IMR-90 (cell line): ENCODE measurements around the gene UNC93B1. TPM values are rescaled to one million over a fixed set of nuclear protein-coding genes. Genes with fewer than 3 reads are reported as not detected.
A peak's percentile ranks its signal among the peaks of the same experiment; 100 is the strongest.

Experiments used
- ATAC-seq: fragments of 200-7000 bp; cut with Tn5 transposase; 2 replicates; pipeline ENCODE4 v1.9.1; 2020; ENCODE audit warnings: low read depth, mild to moderate bottlenecking, moderate library complexity
- BruUV-seq: library from RNA; stranded (reverse); fragments of 400-500 nt; replicated peaks from 2 replicates; lab custom pipeline; 2021; lab: Mats Ljungman, UMichigan
- CTCF ChIA-PET: fragments of 300-600 bp; formaldehyde crosslinking; extraction: SDS; loops from one replicate; lab custom pipeline; 2021; ENCODE audit warnings: antibody characterized with exemption; lab: Yijun Ruan, JAX
- POLR2A ChIA-PET: fragments of 300-600 bp; sonication (Branson Sonifier 250); formaldehyde crosslinking; loops from one replicate; lab custom pipeline; 2022; ENCODE audit warnings: antibody characterized with exemption; ENCODE audit not compliant: unreplicated experiment; lab: Charles Lee
- DNase-seq: peaks from one replicate; pipeline ENCODE4 v3.0.0; 2013
- H2AFZ ChIP-seq: replicated peaks from 2 replicates; pipeline ENCODE3; 2013; ENCODE audit warnings: low read length, mild to moderate bottlenecking; ENCODE audit not compliant: poor library complexity
- H2AK5ac ChIP-seq: 2 replicates; pipeline ENCODE4 v1.6.1; 2013; ENCODE audit warnings: low read depth, low read length, inconsistent platforms
- H2AK9ac ChIP-seq: replicated peaks from 2 replicates; pipeline ENCODE3; 2013; ENCODE audit warnings: mild to moderate bottlenecking, low read depth, low read length, moderate library complexity; ENCODE audit not compliant: poor library complexity
- H2BK120ac ChIP-seq: 2 replicates; pipeline ENCODE4 v1.6.1; 2013; ENCODE audit warnings: low read depth, low read length, inconsistent platforms
- H2BK15ac ChIP-seq: 3 replicates; pipeline ENCODE4 v1.6.1; 2013; ENCODE audit warnings: low read depth, low read length, inconsistent platforms
- H2BK20ac ChIP-seq: 2 replicates; pipeline ENCODE4 v1.6.1; 2013; ENCODE audit warnings: low read depth, mild to moderate bottlenecking, inconsistent platforms, low read length, moderate library complexity
- H2BK5ac ChIP-seq: 2 replicates; pipeline ENCODE4 v1.6.1; 2013; ENCODE audit warnings: mild to moderate bottlenecking, low read depth, low read length, inconsistent platforms; ENCODE audit not compliant: poor library complexity, severe bottlenecking
- H3K14ac ChIP-seq: replicated peaks from 2 replicates; pipeline ENCODE4 v1.6.1; 2013; ENCODE audit warnings: low read depth, low read length, inconsistent platforms
- H3K18ac ChIP-seq: 2 replicates; pipeline ENCODE4 v1.6.1; 2013; ENCODE audit warnings: low read depth, low read length, control low read depth
- H3K23ac ChIP-seq: 2 replicates; pipeline ENCODE4 v1.6.1; 2013; ENCODE audit warnings: low read depth, low read length, inconsistent platforms
- H3K27ac ChIP-seq: 2 replicates; pipeline ENCODE4 v1.5.1; 2013; ENCODE audit warnings: mild to moderate bottlenecking, control low read depth, low read length; ENCODE audit not compliant: insufficient read depth
- H3K27me3 ChIP-seq: 2 replicates; pipeline ENCODE4 v1.6.1; 2013; ENCODE audit warnings: low read length; ENCODE audit not compliant: control insufficient read depth, insufficient read depth
- H3K36me3 ChIP-seq: 2 replicates; pipeline ENCODE4 v1.6.1; 2013; ENCODE audit warnings: low read length, mixed read lengths; ENCODE audit not compliant: control insufficient read depth, insufficient read depth
- H3K4ac ChIP-seq: 2 replicates; pipeline ENCODE4 v1.6.1; 2013; ENCODE audit warnings: low read depth, low read length, inconsistent platforms
- H3K4me1 ChIP-seq: 2 replicates; pipeline ENCODE4 v1.6.1; 2013; ENCODE audit warnings: low read length, mixed read lengths; ENCODE audit not compliant: control insufficient read depth, insufficient read depth
- H3K4me2 ChIP-seq: 2 replicates; pipeline ENCODE4 v1.6.1; 2013; ENCODE audit warnings: low read depth, mild to moderate bottlenecking, control low read depth, low read length, moderate library complexity
- H3K4me3 ChIP-seq: 2 replicates; pipeline ENCODE4 v1.5.1; 2013; ENCODE audit warnings: low read depth, mild to moderate bottlenecking, control low read depth, low read length, moderate library complexity; ENCODE audit not compliant: insufficient read depth
- H3K56ac ChIP-seq: 2 replicates; pipeline ENCODE4 v1.6.1; 2013; ENCODE audit warnings: low read length, inconsistent platforms; ENCODE audit not compliant: insufficient read depth; ENCODE audit errors: extremely low read depth
- H3K79me1 ChIP-seq, 2 experiments: 2 replicates each; pipeline ENCODE4 v1.6.1; 2013; ENCODE audit warnings: low read length in 2 of 2, inconsistent platforms in 1 of 2, low read depth in 1 of 2
- H3K9ac ChIP-seq: 2 replicates; pipeline ENCODE4 v1.6.1; 2013; ENCODE audit warnings: low read depth, low read length, control low read depth
- H3K9me1 ChIP-seq: 2 replicates; pipeline ENCODE4 v1.6.1; 2013; ENCODE audit warnings: low read length, inconsistent platforms; ENCODE audit not compliant: insufficient read depth
- H3K9me3 ChIP-seq: 2 replicates; pipeline ENCODE4 v1.6.1; 2013; ENCODE audit warnings: low read length; ENCODE audit not compliant: control insufficient read depth, insufficient read depth
- H4K20me1 ChIP-seq: 2 replicates; pipeline ENCODE4 v1.6.1; 2013; ENCODE audit warnings: low read length, inconsistent platforms; ENCODE audit not compliant: insufficient read depth
- H4K5ac ChIP-seq: 2 replicates; pipeline ENCODE4 v1.6.1; 2013; ENCODE audit warnings: mild to moderate bottlenecking, low read depth, low read length, control low read depth
- H4K8ac ChIP-seq, 2 experiments: 2 replicates each; pipeline ENCODE4 v1.6.1; 2013; ENCODE audit warnings: low read depth in 2 of 2, low read length in 2 of 2, control low read depth in 1 of 2, inconsistent platforms in 1 of 2
- H4K91ac ChIP-seq: 2 replicates; pipeline ENCODE4 v1.6.1; 2013; ENCODE audit warnings: low read depth, low read length, inconsistent platforms; ENCODE audit not compliant: insufficient read depth
- BHLHE40 ChIP-seq: fragments of 150-350 bp; IDR thresholded peaks from 2 replicates; pipeline ENCODE4 v1.6.1; 2016; ENCODE audit warnings: mild to moderate bottlenecking, low read depth, low read length
- CEBPB ChIP-seq: IDR thresholded peaks from 2 replicates; pipeline ENCODE4 v1.6.1; 2012; ENCODE audit warnings: low read depth, low read length, improper control_type of control experiment
- CHD1 ChIP-seq: IDR thresholded peaks from 2 replicates; pipeline ENCODE4 v1.6.1; 2012; ENCODE audit warnings: low read depth, low read length, improper control_type of control experiment
- MAFK ChIP-seq: IDR thresholded peaks from 2 replicates; pipeline ENCODE4 v1.6.1; 2012; ENCODE audit warnings: low read depth, low read length, improper control_type of control experiment
- MAZ ChIP-seq: IDR thresholded peaks from 2 replicates; pipeline ENCODE4 v1.6.1; 2012; ENCODE audit warnings: low read depth, mild to moderate bottlenecking, low read length, improper control_type of control experiment, moderate library complexity, borderline replicate concordance
- NFE2L2 ChIP-seq: fragments of 150-350 bp; IDR thresholded peaks from 2 replicates; pipeline ENCODE4 v1.6.1; 2016; ENCODE audit warnings: low read depth, mild to moderate bottlenecking, low read length
- POLR2A ChIP-seq: IDR thresholded peaks from 2 replicates; pipeline ENCODE4 v1.6.1; 2012; ENCODE audit warnings: mild to moderate bottlenecking, low read depth, low read length
- RAD21 ChIP-seq: IDR thresholded peaks from 2 replicates; pipeline ENCODE4 v1.6.1; 2012; ENCODE audit warnings: low read length, improper control_type of control experiment
- RCOR1 ChIP-seq: IDR thresholded peaks from 2 replicates; pipeline ENCODE4 v1.6.1; 2012; ENCODE audit warnings: mild to moderate bottlenecking, low read length, improper control_type of control experiment; ENCODE audit not compliant: insufficient replicate concordance
- SMC3 ChIP-seq: fragments of 150-350 bp; IDR thresholded peaks from 2 replicates; pipeline ENCODE4 v1.6.1; 2016; ENCODE audit warnings: low read depth, mild to moderate bottlenecking, antibody characterized with exemption, low read length, moderate library complexity
- USF2 ChIP-seq: fragments of 150-350 bp; IDR thresholded peaks from 2 replicates; pipeline ENCODE4 v1.6.1; 2017; ENCODE audit warnings: mild to moderate bottlenecking, antibody characterized with exemption, low read length, low read depth
- WGBS, 2 experiments: methylation state at CpG; one replicate each; pipeline versions ENCODE4 v1.1.5 to v1.1.7; 2013; ENCODE audit warnings: missing lambda C conversion rate in 2 of 2; ENCODE audit not compliant: insufficient read length in 1 of 2; ENCODE audit errors: extremely low coverage in 2 of 2; 5-methylcytosine and 5-hydroxymethylcytosine counted together
- dilution Hi-C: fragments of 300-500 bp; cut with HindIII; formaldehyde crosslinking; loops from one replicate; pipeline ENCODE4 v1.14.3; 2018; ENCODE audit warnings: low sequenced_read_pairs; ENCODE audit not compliant: unreplicated experiment
- in situ Hi-C: fragments of 300-500 bp; cut with MboI; formaldehyde crosslinking; loops from 3 replicates; pipeline ENCODE4 v1.14.3; 2019; ENCODE audit warnings: low sequenced_read_pairs, inconsistent platforms, mixed read lengths
- intact Hi-C: fragments of 100-400 bp; cut with micrococcal nuclease; formaldehyde crosslinking; loops from 2 replicates; pipeline ENCODE4 v1.10.0; 2022
- polyA plus RNA-seq, 3 experiments: library from polyadenylated mRNA; depleted of rRNA; stranded (reverse); fragments of >200 nt; gene quantifications; 2 replicates each; pipeline ENCODE4 v1.2.3, GENCODE V29; 2012; ENCODE audit warnings: low replicate concordance in 1 of 3
- total RNA-seq: library from RNA; depleted of rRNA; stranded (reverse); fragments of >200 nt; gene quantifications from 2 replicates; pipeline ENCODE4 v1.2.3, GENCODE V29; 2012
- TF ChIP-seq, protein P1 (sequence below): fragments of 150-350 bp; IDR thresholded peaks from 2 replicates; pipeline ENCODE4 v1.6.1; 2016; ENCODE audit warnings: low read depth, mild to moderate bottlenecking, low read length, moderate library complexity, borderline replicate concordance
- TF ChIP-seq, protein P2 (sequence below): conservative IDR thresholded peaks from 2 replicates; pipeline ENCODE4 v1.5.1; 2012; ENCODE audit warnings: mild to moderate bottlenecking, low read depth, low read length, improper control_type of control experiment

The UNC93B1 gene
- total and polyA plus RNA-seq, 2 of the 4 experiments (the other 2 are of a cell fraction): 10.9 to 19.2 TPM

DNA sequence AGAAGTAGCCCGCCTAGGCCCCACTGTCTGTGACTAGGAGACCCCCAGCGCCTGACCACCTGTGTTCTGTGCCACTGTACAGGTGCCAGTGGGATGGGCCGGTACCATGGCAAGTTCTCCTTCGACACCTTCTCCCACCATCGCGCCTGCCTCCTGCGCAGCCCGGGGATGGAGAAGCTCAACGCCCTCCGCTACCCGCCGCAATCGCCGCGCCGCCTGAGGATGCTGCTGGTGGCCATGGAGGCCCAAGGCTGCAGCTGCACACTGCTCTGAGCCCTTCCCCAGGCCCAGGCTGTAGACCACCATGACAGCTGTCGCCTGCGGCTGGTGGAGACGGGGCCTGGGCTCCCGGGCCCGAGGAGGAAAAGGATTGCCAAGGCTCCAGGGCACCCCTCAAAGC is 23.8 kb upstream of the UNC93B1 start:
- no TSS peak for BruUV-seq
- H3K9ac ChIP-seq: no peak overlapping the region; the same call in 1 of the 2 replicates
- H2BK5ac ChIP-seq: peak overlapping the region; percentile 99
- ATAC-seq (no peak), DNase-seq (no peak)
- dilution Hi-C loops (no loop called here), intact Hi-C loops (no loop called here), in situ Hi-C loops (no loop called here)
- no peaks in the 10 kb centered on the region for H4K20me1 ChIP-seq
- H3K9me1 ChIP-seq: peaks cover 8% of the 10 kb centered on the region
- H4K8ac ChIP-seq: peak overlapping the region; percentile 64 to 92
- peak overlapping the region; percentile 98 for H2AK5ac ChIP-seq
- H3K36me3 ChIP-seq: peaks cover 19% of the 10 kb centered on the region
- H3K4ac ChIP-seq: peak overlapping the region; percentile 87
- H2BK120ac ChIP-seq: peak overlapping the region; percentile 90
- H2AFZ ChIP-seq: peak overlapping the region; percentile 86
- no peak overlapping the region; the same call in 1 of the 2 replicates for H3K56ac ChIP-seq
- peak overlapping the region; percentile 96 for H2AK9ac ChIP-seq
- H3K4me1 ChIP-seq: peaks cover 30% of the 10 kb centered on the region
- ChIA-PET POLR2A (no interaction called here), CTCF (no interaction called here)
- TF ChIP-seq CEBPB: no peak
- TF ChIP-seq, protein P1, sequence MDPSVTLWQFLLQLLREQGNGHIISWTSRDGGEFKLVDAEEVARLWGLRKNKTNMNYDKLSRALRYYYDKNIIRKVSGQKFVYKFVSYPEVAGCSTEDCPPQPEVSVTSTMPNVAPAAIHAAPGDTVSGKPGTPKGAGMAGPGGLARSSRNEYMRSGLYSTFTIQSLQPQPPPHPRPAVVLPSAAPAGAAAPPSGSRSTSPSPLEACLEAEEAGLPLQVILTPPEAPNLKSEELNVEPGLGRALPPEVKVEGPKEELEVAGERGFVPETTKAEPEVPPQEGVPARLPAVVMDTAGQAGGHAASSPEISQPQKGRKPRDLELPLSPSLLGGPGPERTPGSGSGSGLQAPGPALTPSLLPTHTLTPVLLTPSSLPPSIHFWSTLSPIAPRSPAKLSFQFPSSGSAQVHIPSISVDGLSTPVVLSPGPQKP: no peak
- no peak for TF ChIP-seq POLR2A
- TF ChIP-seq MAFK: no peak
- no peak for TF ChIP-seq CHD1
- TF ChIP-seq RCOR1: no peak
- TF ChIP-seq, protein P2, sequence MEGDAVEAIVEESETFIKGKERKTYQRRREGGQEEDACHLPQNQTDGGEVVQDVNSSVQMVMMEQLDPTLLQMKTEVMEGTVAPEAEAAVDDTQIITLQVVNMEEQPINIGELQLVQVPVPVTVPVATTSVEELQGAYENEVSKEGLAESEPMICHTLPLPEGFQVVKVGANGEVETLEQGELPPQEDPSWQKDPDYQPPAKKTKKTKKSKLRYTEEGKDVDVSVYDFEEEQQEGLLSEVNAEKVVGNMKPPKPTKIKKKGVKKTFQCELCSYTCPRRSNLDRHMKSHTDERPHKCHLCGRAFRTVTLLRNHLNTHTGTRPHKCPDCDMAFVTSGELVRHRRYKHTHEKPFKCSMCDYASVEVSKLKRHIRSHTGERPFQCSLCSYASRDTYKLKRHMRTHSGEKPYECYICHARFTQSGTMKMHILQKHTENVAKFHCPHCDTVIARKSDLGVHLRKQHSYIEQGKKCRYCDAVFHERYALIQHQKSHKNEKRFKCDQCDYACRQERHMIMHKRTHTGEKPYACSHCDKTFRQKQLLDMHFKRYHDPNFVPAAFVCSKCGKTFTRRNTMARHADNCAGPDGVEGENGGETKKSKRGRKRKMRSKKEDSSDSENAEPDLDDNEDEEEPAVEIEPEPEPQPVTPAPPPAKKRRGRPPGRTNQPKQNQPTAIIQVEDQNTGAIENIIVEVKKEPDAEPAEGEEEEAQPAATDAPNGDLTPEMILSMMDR: no peak
- TF ChIP-seq RAD21: no peak
- TF ChIP-seq MAZ: no peak
- TF ChIP-seq SMC3: no peak
- TF ChIP-seq USF2: no peak
- no peak for TF ChIP-seq BHLHE40
- no peak for TF ChIP-seq NFE2L2
- H3K18ac ChIP-seq: peak overlapping the region; percentile 40; the same call in 1 of the 2 replicates
- peak overlapping the region; percentile 40; the same call in 1 of the 2 replicates for H4K5ac ChIP-seq
- peak overlapping the region; percentile 74; the same call in 2 of the 3 replicates for H2BK15ac ChIP-seq
- H3K23ac ChIP-seq: peak overlapping the region; percentile 83; the same call in 1 of the 2 replicates
- H3K14ac ChIP-seq: peak overlapping the region; percentile 82
- WGBS, 2 experiments: 93% methylated on average over 10 of the region's 21 CpGs; no CpG with 5 or more reads in 1 of the 2 experiments
- no peak overlapping the region for H3K4me3 ChIP-seq
- peak overlapping the region; percentile 89 for H4K91ac ChIP-seq
- H3K27ac ChIP-seq: peak overlapping the region; percentile 77
- peaks cover 33 to 57% of the 10 kb centered on the region in 2 experiments for H3K79me1 ChIP-seq
- H3K27me3 ChIP-seq: no peaks in the 10 kb centered on the region
- H2BK20ac ChIP-seq: peak overlapping the region; percentile 91
- no peaks in the 10 kb centered on the region for H3K9me3 ChIP-seq
- no peak overlapping the region for H3K4me2 ChIP-seq
